Stimulated activated CD4-positive, alpha-beta T cell treated with anti-CD3 and anti-CD28 coated beads, TNF-alpha, amount 100 ng/mL, for 4 hours (primary cell): ENCODE results near the gene CSF2RB.

Experiments used
- DNase-seq, 3 experiments: peaks; one replicate each; pipeline ENCODE4 v3.0.0-alpha.2; 2020; ENCODE audit warnings: low read depth in 3 of 3

Gene CSF2RB

DNA sequence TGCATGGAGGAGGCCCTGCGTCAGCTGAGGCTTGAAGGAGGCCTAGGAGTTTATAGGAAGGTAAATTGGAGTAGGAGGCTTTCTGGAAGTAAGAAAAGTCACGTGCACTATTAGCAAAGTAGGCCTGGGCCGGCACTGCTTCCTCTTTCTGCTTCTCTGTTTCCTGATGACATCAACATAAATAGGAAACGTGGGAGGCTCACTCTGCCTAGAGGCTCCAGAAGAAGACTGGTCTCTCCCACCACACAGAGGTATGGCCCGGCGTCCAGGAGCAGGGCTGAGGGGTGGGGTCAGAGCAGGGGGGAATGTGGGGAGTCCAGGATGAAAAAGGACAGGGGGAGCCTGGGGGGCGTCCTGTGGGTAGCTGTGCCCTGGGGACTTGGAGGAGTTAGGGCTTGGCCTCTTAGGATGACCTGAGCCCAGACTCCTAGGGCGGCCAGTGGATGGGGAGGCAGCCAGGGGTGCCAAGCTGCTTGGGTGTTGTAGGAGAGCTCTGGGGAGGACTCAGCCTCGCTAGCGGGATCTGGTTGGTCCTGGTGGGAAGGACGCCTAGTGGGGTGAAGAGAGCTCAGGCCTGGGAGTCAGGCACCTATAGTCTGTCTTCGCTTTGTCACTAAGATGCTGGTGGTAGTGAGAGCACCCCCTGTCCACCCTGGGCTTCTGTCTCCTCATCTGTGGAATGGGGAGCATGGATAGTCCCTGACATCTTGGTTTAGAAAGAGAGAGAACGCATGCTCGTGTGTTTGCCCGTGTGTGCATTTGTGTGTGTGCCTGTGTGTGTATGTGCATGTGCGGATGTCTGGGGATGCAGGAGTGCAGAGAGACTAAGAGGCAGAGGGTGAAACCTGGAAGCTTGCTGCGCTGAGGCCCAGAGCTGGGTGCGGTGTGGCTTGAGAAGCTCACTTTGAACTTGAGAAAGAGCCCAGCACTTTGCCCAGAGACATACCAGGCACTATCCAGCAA lies at the start of gene CSF2RB:
TSS of gene CSF2RB (plus strand) at position 202 of the 963 bp plus-strand sequence. CDS start 8,580 bp downstream, outside the sequence.
- no peak for DNase-seq

DNA sequence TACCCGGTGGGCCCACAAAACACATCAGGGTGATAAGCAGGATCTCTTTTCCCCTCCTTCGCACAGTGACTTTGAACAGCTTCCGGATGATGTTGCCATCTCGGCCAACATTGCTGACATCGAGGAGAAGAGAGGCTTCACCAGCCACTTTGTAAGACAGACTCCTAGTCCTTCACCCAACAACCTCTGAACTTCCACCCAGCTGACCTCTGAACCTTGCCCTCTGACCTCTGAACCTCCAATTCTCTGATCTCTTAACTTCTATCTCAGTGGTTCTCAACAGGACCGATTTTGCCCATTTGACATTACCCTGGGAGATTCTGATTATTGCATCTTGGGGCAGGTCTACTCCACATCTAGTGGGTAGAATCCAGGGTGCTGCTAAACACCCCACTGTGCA lies 49.4 kb upstream of the CSF2RB start:
- no peak for DNase-seq

DNA sequence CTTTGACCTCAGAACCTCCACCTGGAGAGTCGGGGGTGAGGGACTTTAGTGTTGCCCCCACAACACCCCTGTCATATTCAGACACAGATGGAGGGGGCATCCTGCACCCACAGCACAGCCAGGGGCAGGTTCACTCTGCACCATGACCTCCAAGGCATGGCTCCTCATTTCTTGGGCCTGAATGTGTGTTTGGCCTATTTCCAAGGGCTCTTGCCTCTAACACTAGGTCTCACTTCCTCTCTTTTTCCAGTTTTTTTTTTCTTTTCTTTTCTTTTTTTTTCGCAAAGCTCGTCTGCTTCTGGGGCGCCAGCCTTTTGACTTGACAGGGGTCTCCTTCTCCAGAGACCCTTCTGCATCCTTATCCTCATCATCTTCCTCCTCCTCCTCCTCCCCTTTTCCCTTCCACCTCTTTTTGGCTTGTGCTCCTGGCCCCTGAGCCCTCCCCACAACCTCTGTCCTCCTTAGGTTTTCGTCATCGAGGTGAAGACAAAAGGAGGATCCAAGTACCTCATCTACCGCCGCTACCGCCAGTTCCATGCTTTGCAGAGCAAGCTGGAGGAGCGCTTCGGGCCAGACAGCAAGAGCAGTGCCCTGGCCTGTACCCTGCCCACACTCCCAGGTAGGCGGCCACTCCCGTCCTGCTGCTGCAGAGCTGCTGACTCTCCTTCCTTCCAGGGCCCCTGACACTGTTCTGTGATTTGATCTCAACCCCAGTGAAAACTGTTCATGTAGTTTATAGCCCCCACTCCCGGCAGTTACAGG lies 48.8 kb upstream of the CSF2RB start:
- no peak for DNase-seq

DNA sequence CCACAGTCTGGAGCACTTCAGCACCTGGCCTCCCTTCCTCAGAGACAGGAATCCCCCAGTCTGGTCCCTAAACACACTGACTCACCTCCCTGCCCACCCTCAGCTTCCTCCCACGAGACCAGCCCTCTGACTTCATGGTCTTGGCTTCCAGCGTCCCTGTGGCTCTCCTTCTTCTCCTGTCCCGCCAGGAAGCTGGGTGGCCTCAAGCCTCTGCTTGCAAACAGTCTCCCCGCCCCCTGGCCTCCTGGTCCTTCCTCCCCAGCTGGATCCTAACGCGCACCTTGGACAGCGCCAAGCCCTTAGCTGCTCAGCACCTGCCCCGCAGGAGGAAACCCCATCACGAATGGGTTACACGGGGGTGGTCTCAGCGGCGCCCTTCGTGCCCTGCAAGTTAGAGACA lies 48.1 kb upstream of the CSF2RB start:
- no peak for DNase-seq

DNA sequence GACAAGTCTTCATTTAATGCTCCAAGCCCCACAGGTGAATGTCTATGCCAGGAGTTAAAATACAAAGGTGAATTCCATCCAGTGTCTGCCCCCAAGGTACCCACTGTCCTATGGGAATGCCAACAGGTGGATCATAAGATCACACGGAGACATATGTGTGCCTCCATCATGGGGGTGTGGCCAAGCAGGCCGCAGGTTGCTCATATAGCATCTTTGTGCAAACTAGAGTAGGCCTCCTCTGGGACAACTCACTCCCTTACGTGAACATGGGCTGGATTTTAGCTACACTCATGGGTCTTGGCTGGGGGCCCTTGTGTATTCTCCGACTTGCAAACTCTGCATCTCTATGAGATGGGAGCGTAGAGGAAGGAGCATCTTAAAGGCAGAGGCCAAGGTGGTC lies 45.7 kb upstream of the CSF2RB start:
- no peak for DNase-seq

DNA sequence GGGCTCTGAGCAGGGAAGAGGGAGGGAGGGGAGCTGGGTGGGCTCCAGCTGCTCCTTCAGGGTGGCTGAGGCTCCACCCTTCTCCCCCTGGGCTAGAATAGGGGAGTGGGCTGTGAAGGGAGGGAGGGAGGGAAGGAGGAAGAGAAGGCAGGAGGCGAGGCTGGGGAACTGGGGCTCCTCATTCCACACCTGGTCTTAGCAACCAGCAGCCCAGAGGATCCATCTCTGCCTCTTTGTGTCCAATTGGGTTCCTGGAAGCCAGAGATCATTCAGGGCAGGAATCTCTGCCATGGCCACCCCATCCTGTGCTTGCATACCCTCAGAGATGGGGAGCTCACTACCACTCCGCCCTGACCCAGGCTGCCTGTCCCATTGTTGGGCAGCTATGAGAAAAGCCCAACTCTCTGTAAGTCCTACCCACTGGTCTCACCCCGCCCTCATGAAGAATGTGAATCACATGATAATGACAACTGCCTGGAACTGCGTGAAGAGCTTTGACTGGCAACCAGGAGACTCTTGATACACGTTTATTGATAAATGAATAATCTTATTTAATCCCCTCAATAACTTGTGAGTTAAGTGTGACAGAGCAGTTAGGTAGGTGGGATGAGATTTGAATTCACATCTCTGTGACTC lies 44.8 kb upstream of the CSF2RB start:
- DNase-seq: no peak

DNA sequence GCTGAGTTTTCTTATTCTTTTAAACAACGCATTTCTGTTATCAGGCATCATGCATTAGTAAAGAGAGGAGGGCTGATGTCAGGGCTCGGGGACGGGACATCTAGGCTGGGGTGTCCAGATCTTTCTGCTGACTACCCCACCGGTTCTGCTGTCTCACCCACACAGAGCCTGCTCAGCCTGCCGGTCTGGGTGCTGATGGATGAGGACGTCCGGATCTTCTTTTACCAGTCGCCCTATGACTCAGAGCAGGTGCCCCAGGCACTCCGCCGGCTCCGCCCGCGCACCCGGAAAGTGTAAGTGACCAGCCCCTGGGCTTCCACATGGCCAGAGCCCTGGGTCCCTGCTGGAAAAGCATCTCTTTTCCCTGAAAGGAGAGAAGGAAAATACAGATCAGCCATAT lies 43.2 kb upstream of the CSF2RB start:
- no peak for DNase-seq

GRCh38 chr22:36871669-36872081 lies 41.8 kb upstream of the CSF2RB start:
- DNase-seq: no peak

DNA sequence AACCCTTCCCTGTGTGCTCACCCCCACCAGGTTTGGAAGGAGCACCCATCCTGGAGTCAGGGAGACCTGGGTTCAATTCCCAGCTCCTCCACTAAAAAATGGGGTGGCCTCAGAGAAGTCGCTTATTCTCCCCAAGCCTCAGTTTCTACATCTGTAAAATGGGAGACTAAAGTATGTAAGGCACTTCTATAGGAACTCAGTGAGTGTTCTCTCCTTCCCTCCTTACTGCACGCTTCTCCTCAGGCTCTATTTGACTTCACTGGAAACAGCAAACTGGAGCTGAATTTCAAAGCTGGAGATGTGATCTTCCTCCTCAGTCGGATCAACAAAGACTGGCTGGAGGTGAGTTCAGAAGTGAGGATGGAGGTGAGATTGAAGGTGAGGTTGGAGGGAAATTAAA lies 41.3 kb upstream of the CSF2RB start:
- DNase-seq: no peak

DNA sequence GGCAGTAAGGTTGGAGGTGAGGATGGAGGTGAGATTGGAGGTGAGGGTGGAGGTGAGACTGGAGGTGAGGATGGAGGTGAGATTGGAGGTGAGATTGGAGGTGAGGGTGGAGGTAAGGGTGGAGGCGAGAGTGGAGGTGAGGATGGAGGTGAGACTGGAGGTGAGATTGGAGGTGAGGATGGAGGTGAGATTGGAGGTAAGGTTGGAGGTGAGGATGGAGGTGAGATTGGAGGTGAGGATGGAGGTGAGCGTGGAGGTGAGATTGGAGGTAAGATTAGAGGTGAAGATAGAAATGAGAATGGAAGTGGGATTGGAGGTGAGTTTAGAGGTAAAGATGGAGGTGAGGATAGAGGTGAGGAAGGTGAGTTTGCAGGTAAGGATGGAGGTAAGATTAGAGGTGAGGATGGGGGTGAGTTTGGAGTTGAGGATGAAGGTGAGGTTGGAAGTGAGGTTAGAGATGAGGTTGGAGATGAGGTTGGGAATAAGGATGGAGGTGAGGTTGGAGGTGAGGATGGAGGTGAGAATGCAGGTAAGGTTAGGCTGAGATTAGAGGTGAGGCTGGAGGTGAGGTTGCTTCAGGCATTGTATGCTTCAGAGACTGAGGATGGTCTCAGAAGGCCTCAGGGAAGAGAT lies 40.4 kb upstream of the CSF2RB start:
- DNase-seq: no peak

DNA sequence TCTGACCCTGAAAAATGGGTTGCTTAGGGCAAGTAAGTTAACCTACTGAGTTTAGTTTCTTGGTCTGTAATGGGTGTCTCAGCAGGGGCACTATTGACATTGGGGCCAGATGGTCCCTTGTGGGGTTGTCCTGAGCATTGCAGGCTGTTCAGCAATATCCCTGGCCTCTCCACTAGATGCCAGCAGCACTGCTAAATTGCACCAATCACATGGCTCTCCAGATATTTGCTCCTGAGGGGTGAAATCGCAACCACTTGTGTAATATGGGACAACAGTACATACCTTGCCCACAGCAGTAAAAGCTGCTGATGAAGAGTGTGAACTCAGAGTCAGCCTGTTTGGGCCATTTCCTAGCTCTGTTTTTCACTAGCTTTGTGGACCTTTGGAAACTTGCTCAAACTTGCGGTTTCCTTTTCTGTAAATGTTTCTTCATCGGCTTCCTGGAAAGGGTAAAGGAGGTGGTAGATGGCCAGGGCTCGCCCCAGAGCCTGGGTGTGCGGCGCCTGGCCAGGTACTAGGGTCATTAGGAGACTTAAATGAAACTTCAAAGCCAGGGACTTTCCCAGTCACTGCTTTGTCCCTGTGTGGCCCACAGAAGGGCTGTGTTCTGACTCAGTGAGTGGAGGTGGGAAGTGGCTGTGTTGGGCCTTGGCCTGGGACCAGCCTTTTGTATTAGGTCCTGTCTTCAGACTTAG lies 39.7 kb upstream of the CSF2RB start:
- DNase-seq: no peak

GRCh38 chr22:36874309-36874696 lies 39.1 kb upstream of the CSF2RB start:
- DNase-seq: no peak

DNA sequence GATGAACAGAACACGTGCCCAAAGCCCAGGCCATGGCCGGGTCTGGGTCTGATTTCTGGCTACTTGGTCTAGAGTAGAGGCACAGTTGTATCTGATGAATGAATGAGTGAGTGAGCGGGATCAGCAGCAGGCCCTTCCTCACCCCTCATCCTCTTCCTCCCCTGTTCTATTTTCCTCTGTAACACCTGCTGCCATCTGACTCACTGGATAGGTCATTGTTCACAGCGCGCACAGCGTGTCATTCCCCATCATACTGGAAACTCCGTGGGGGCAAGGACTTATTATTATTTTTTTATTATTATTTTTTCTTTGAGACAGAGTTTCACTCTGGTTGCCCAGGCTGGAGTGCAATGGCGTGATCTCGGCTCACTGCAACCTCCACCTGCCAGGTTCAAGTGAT lies 38.7 kb upstream of the CSF2RB start:
- DNase-seq: no peak

DNA sequence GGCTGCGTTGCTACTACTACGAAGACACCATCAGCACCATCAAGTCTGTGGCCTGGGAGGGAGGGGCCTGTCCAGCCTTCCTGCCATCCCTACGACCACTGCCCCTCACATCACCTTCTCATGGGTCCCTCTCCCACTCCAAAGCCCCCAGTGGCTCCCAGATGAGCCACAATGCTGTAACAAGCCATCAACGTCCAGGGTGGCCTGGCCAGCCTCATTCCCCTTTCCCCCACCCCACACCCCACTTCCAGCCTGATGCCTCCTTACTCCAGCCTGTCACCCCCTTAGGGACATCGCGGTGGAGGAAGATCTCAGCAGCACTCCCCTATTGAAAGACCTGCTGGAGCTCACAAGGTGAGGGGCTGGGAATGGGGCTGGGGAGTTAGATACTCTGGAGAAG lies 37.7 kb upstream of the CSF2RB start:
- DNase-seq: no peak

DNA sequence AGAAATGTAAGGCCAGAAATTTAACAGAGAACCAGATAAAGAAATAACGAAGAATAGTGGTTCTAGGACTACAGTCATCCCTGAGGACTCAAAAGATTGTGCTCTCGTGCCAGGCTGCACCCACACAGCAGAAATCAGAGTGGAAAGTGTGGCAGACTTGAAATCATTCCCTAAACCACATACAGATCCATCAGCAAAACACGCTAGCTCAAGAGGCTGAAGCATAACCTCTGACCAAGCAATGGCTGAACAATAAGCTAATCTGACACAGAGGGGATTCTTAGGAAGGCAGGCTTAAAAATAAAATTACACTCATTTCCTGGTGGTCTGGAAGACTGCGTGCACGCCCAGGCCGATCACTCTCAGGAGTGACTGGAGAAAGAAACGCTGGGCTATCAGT lies 33.7 kb upstream of the CSF2RB start:
- no peak for DNase-seq

DNA sequence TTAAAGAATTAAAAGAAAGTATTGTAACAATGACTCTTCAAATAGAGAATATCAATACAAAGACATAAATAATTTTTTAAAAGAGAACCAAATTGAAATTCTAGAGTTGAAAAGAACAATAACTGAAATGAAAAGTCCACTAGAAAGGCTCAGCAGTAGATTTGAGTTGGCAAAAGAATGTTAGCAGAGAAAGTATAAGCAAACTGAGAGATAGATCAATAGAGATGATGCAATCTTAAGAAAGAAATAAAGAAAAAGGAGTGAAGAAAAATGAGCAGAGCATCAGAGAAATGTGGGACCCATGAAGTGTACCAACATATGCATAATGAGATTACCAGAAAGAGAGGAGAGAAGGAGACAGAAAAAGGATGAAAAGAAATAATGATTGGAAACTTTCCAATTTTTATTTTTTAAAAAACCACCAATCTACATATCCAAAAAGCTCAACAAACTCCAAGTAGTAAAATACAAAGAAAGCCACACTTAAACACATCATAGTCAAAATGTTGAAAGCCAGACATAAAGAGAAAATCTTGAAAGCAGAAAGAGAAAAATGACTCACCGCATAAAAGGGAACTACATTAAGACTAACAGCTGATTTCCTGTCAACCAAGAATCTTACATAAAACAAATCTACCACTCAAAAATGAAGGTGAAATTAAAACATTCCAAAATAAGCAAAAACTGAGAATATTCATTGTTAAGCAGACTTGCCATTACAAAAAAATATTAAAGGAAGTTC lies 31.8 kb upstream of the CSF2RB start:
- DNase-seq: no peak

GRCh38 chr22:36884349-36885158 lies 28.9 kb upstream of the CSF2RB start:
- DNase-seq: no peak

GRCh38 chr22:36885474-36885873 lies 28.0 kb upstream of the CSF2RB start:
- DNase-seq: no peak

DNA sequence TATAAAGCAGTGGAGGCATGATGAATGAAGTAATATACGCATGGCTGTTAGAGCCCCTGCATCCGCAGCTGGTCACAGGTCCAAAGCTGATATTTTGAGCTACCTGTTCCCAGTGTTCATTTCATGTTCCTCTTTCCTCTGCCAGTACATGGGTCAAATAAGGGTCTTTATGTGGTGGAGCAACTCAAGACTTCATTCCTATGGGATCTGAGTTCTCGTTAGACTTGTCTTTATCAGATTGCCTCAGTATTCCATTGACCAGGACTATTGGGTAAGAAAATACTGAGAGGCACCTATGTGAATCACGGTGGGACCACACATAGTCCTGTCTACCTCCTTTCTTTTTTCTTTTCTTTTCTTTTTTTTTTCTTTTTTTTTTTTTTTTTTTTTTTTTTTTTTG lies 27.4 kb upstream of the CSF2RB start:
- DNase-seq: no peak

GRCh38 chr22:36887162-36887561 lies 26.3 kb upstream of the CSF2RB start:
- no peak for DNase-seq
